GM18526 (cell line): ENCODE results near the gene PHGDH.
A peak's percentile ranks its signal among the peaks of the same experiment; 100 is the strongest.

Experiments
- POLR2A ChIP-seq: IDR thresholded peaks from 3 replicates; pipeline ENCODE4 v1.6.1; 2011; ENCODE audit not compliant: insufficient read length; ENCODE audit errors: extremely low read depth

Gene PHGDH

GRCh38 chr1:119711804-119712341 lies at the start of gene PHGDH:
Gene PHGDH (plus strand): TSS chr1:119711934. CDS start chr1:119712023, 89 bp downstream.
- peak; percentile 57 for TF ChIP-seq POLR2A

GRCh38 chr1:119662034-119662437 lies 49.7 kb upstream of the PHGDH start:
- TF ChIP-seq POLR2A, result no peak

- no peak for TF ChIP-seq POLR2A
Observed at GRCh38 chr1:119664067-119664466, 47.7 kb upstream of the PHGDH start.

- TF ChIP-seq POLR2A, result no peak
Observed at GRCh38 chr1:119667173-119667572, 44.6 kb upstream of the PHGDH start.

GRCh38 chr1:119670898-119671297 lies 40.8 kb upstream of the PHGDH start:
- TF ChIP-seq POLR2A, result no peak

GRCh38 chr1:119673171-119673940 lies 38.4 kb upstream of the PHGDH start:
- TF ChIP-seq POLR2A, result no peak

- TF ChIP-seq POLR2A, result no peak
Observed at GRCh38 chr1:119674111-119674526, 37.6 kb upstream of the PHGDH start.

GRCh38 chr1:119674835-119675289 lies 36.9 kb upstream of the PHGDH start:
- no peak for TF ChIP-seq POLR2A

- no peak for TF ChIP-seq POLR2A
Observed at GRCh38 chr1:119675349-119676345, 36.1 kb upstream of the PHGDH start.

GRCh38 chr1:119676571-119677206 lies 35.0 kb upstream of the PHGDH start:
- no peak for TF ChIP-seq POLR2A

GRCh38 chr1:119679223-119679622 lies 32.5 kb upstream of the PHGDH start:
- no peak for TF ChIP-seq POLR2A

- TF ChIP-seq POLR2A, result no peak
Observed at GRCh38 chr1:119680193-119680592, 31.5 kb upstream of the PHGDH start.

GRCh38 chr1:119680723-119681122 lies 31.0 kb upstream of the PHGDH start:
- TF ChIP-seq POLR2A, result no peak

- TF ChIP-seq POLR2A, result no peak
Observed at GRCh38 chr1:119681560-119681959, 30.2 kb upstream of the PHGDH start.

- TF ChIP-seq POLR2A, result no peak
Observed at GRCh38 chr1:119682141-119682540, 29.6 kb upstream of the PHGDH start.
